HG02759 (cell line): Measurements from ENCODE around the gene LIPC.

Experiments
- ATAC-seq: cut with Tn5 transposase; IDR thresholded peaks from one replicate; pipeline ENCODE4 v1.9.1; 2021; ENCODE audit warnings: mild to moderate bottlenecking, moderate library complexity; ENCODE audit not compliant: unreplicated experiment

LIPC gene

DNA sequence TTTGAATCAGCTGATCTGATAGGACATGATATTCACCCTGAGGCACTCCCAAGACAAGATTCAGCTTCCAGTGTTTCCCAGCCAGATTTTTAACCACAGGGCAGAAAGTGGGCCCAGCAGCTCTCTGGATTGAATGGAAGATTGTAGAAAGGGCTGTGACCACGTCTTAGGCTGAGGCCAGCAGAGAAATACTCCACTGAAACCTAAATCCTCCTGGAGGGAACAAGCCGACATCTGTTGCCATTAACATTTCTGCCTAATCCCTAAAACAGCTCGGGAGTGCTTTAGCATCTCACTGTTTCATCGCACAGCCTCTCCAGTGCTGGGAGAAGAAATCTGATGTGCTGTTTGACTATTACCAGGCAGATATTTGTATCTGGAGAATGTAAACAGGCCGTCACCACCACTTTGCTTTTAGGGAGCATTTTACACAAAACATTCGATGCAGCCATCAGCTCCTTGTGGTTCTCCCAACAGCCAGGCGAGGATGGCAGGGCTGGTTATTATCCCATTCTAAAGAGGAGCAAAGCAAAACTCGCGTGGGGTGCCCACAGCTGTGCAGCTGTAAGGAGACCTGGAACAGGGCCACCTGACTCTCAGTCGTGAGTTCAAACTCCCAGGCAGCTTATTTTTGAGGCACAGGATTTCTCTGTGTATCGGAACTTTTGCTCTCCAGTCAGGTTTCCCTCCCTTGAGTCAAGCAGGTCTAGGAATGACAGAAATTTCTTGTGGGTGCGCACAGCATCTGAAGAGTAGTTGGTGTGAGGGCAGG, 117.4 kb downstream of the LIPC start:
- no peak for ATAC-seq

- no peak for ATAC-seq
Measured at GRCh38 chr15:58549785-58550074, 117.9 kb downstream of the LIPC start.

DNA sequence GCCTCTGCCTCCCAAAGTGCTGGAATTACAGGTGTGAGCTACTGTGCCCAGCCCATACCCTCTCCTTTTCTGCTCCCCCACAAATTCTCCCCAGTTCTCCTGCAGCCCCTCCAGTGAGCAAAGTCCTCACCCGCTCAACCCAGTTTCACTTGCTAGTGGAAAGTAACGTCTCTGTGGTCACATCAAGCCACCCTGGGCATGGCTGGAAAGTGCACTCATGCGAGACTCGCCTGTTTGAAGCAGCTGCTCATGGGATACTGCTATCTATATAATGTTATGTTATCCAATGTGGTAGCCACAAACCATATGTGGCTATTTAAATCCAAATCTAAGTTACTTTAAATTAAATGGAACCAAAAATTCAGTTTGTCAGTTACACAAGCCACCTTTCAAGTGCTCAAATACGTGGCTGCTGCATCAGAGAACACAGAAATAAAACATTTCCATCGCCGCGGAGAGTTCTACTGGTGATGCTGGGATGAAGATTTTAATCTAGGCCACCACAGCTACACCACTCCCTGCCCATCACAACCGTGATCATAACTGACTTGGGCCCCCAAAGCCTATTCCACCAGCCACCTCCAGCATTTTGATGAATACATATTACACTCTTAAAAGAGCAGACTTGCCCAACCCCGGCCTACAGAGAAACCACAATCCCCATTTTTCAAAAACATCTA, 119.4 kb downstream of the LIPC start:
- no peak for ATAC-seq

- ATAC-seq: no peak
Measured at GRCh38 chr15:58551764-58552504, 120.1 kb downstream of the LIPC start.

DNA sequence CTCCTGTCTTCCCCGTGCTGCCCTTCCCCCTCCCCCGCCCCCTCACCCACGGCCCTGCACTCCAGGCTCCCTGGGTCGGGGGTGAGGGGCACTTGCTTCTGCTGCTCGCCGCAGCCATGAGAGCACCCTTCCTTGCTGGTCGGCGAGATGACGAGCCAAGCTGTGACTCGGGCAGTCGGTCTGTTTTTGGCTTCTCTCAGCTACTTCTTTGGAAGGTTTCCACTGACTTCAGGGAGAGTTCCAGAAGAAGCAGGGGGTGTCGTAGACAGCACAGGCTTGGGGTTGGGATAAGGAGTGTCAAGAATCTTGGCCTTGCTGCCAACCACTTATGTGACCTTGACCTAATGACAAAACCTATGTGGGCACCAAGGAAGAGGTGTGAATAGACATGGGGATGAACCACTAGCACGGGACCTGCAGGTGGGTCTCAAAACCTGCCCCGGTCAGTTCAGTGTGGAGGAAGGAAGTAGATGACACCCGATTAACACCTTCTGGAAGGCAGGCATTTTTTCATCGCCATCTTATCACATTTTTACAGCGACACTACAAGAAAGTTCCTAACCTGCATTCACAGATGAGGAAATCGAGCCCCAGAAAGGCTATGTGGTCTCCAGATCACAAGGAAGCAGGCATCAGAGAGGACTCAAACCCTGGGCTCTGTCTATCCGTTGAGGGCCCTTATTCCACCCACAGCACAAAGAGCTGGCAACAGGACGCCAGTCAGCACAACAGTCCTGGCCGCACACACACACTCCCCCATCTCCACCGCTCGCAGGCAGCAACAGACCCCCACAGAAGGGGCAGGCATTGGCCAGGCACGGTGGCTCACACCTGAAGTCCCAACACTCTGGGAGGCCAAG, 120.9 kb downstream of the LIPC start:
- ATAC-seq: no peak

DNA sequence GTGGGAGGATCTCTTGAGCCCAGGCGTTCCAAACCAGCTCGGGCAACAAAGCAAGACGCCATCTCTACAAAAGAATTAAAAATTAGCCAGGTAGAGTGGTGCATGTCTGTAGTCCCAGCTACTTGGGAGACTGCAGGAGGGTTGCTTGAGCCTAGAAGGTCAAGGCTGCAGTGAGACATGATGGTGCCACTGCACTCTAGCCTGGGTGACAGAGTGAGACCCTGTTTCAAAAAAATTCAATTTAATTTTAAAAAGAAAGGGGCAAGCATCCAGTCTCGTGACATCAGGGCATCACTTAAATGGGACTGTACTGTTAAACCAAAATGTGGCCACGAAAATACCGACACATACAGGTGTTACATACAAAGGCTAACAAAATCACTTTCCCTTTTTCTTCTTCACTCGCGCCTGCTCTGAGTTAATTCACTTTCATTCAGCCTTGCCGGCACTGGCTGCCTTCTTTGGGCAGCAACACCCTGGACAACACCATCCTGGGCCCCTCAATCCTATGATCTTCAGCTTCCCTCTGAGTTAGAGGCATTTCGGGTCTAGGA, 121.7 kb downstream of the LIPC start:
- ATAC-seq: no peak

GRCh38 chr15:58554758-58555157, 123.0 kb downstream of the LIPC start:
- no peak for ATAC-seq

GRCh38 chr15:58555162-58556027, 123.6 kb downstream of the LIPC start:
- no peak for ATAC-seq

GRCh38 chr15:58556028-58556361, 124.2 kb downstream of the LIPC start:
- ATAC-seq: no peak

- no peak for ATAC-seq
Measured at GRCh38 chr15:58556541-58556940, 124.8 kb downstream of the LIPC start.

GRCh38 chr15:58558777-58559176, 127.0 kb downstream of the LIPC start:
- no peak for ATAC-seq

- ATAC-seq: no peak
Measured at GRCh38 chr15:58559904-58560588, 128.3 kb downstream of the LIPC start.

- ATAC-seq: no peak
Measured at GRCh38 chr15:58561321-58561720, 129.5 kb downstream of the LIPC start.

GRCh38 chr15:58562135-58562534, 130.3 kb downstream of the LIPC start:
- no peak for ATAC-seq

- ATAC-seq: no peak
Measured at GRCh38 chr15:58564981-58565380, 133.2 kb downstream of the LIPC start.

GRCh38 chr15:58565619-58566018, 133.8 kb downstream of the LIPC start:
- ATAC-seq: no peak

- no peak for ATAC-seq
Measured at GRCh38 chr15:58566029-58566428, 134.2 kb downstream of the LIPC start.

DNA sequence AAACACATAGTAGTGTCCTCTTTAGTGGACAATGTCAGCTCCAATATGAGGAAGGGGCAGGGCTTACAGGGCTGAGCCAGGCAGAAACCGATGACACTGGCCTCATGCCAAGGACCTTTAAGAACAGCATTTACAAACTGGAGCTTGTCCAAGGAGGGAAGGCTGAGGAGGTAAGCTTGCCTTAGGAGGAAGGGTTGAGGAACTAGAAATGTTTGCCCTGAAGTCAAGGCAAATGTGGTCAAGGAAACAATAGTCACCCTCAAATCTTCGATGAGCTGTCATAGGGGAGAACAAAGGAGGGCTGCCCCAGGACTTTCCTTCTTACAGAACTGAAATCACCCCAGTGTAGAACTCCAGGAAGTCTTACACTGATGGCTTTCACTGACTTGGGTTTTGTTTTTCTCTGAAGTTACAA, 136.4 kb downstream of the LIPC start:
- no peak for ATAC-seq

- no peak for ATAC-seq
Measured at GRCh38 chr15:58569455-58569854, 137.7 kb downstream of the LIPC start.
